Duodenal mucosa (tissue), 2 donors: ENCODE data around the gene HES5.

Source experiments
- H3K27ac ChIP-seq: one replicate; pipeline ENCODE4 v1.7.0; 2013; ENCODE audit warnings: low read depth, low read length
- H3K27me3 ChIP-seq, 2 donors: one replicate each; pipeline ENCODE4 v1.7.0; 2013; ENCODE audit warnings: low read length in 2 of 2, control low read depth in 1 of 2; ENCODE audit not compliant: insufficient read depth in 2 of 2, control insufficient read depth in 1 of 2
- H3K36me3 ChIP-seq, 2 donors: one replicate each; pipeline ENCODE4 v1.7.0; 2013; ENCODE audit warnings: low read length in 2 of 2, control low read depth in 1 of 2; ENCODE audit not compliant: insufficient read depth in 2 of 2, control insufficient read depth in 1 of 2
- H3K4me1 ChIP-seq, 2 donors: one replicate each; pipeline ENCODE4 v1.7.0; 2013; ENCODE audit warnings: low read length in 2 of 2, control low read depth in 1 of 2; ENCODE audit not compliant: insufficient read depth in 2 of 2, control insufficient read depth in 1 of 2
- H3K4me3 ChIP-seq, 2 donors: one replicate each; pipeline ENCODE4 v1.7.0; 2013; ENCODE audit warnings: low read length in 2 of 2, low read depth in 1 of 2
- H3K9ac ChIP-seq, 2 donors: one replicate each; pipeline ENCODE4 v1.7.0; 2013; ENCODE audit warnings: low read length in 2 of 2, low read depth in 1 of 2
- H3K9me3 ChIP-seq, 2 donors: one replicate each; pipeline ENCODE4 v1.7.0; 2013; ENCODE audit warnings: low read length in 2 of 2, control low read depth in 1 of 2; ENCODE audit not compliant: control insufficient read depth in 1 of 2

HES5 gene

GRCh38 chr1:2516124-2516523, 13.9 kb downstream of the HES5 start:
- Histone ChIP-seq H3K36me3 (peaks cover 52 to 95% of the 10 kb centered on the region in 2 donors), H3K4me3 (no peak overlapping the region), H3K27ac (no peak overlapping the region), H3K9ac (no peak overlapping the region), H3K27me3 (no peaks in the 10 kb centered on the region), H3K9me3 (no peaks in the 10 kb centered on the region), H3K4me1 (no peaks in the 10 kb centered on the region)

GRCh38 chr1:2515763-2516080, 14.3 kb downstream of the HES5 start:
- Histone ChIP-seq H3K4me3 (no peak overlapping the region), H3K4me1 (no peaks in the 10 kb centered on the region), H3K36me3 (peaks cover 54 to 94% of the 10 kb centered on the region in 2 donors), H3K9me3 (no peaks in the 10 kb centered on the region), H3K27me3 (no peaks in the 10 kb centered on the region), H3K9ac (no peak overlapping the region), H3K27ac (no peak overlapping the region)

- H3K36me3 ChIP-seq = peaks cover 57 to 94% of the 10 kb centered on the region in 2 donors
- H3K9me3 ChIP-seq = no peaks in the 10 kb centered on the region
- no peak overlapping the region for H3K27ac ChIP-seq
- no peak overlapping the region for H3K9ac ChIP-seq
- H3K27me3 ChIP-seq = no peaks in the 10 kb centered on the region
- no peak overlapping the region for H3K4me3 ChIP-seq
- H3K4me1 ChIP-seq = no peaks in the 10 kb centered on the region
Measured at GRCh38 chr1:2514863-2515762, 14.9 kb downstream of the HES5 start.

GRCh38 chr1:2513939-2514652, 16.0 kb downstream of the HES5 start:
- no peaks in the 10 kb centered on the region for H3K27me3 ChIP-seq
- no peak overlapping the region for H3K9ac ChIP-seq
- no peak overlapping the region for H3K27ac ChIP-seq
- no peak overlapping the region for H3K4me3 ChIP-seq
- peaks cover 60 to 95% of the 10 kb centered on the region in 2 donors for H3K36me3 ChIP-seq
- no peaks in the 10 kb centered on the region for H3K4me1 ChIP-seq
- H3K9me3 ChIP-seq = no peaks in the 10 kb centered on the region

- Histone ChIP-seq H3K4me1 (no peaks in the 10 kb centered on the region), H3K27ac (no peak overlapping the region), H3K36me3 (peaks cover 55 to 93% of the 10 kb centered on the region in 2 donors), H3K27me3 (no peaks in the 10 kb centered on the region), H3K9ac (no peak overlapping the region), H3K9me3 (no peaks in the 10 kb centered on the region), H3K4me3 (no peak overlapping the region)
Measured at GRCh38 chr1:2512862-2513421, 17.1 kb downstream of the HES5 start.

- Histone ChIP-seq H3K9me3 (no peaks in the 10 kb centered on the region), H3K4me1 (no peaks in the 10 kb centered on the region), H3K36me3 (peaks cover 48 to 76% of the 10 kb centered on the region in 2 donors), H3K4me3 (no peak overlapping the region), H3K27me3 (peaks cover 0 to 2% of the 10 kb centered on the region in 2 donors), H3K9ac (no peak overlapping the region), H3K27ac (no peak overlapping the region)
Measured at GRCh38 chr1:2510366-2511155, 19.5 kb downstream of the HES5 start.

GRCh38 chr1:2509589-2509988, 20.5 kb downstream of the HES5 start:
- Histone ChIP-seq H3K27me3 (peaks cover 0 to 6% of the 10 kb centered on the region in 2 donors), H3K9ac (no peak overlapping the region), H3K27ac (no peak overlapping the region), H3K4me3 (no peak overlapping the region), H3K9me3 (no peaks in the 10 kb centered on the region), H3K4me1 (no peaks in the 10 kb centered on the region), H3K36me3 (peaks cover 43 to 67% of the 10 kb centered on the region in 2 donors)

- Histone ChIP-seq H3K9ac (no peak overlapping the region), H3K27ac (no peak overlapping the region), H3K4me1 (no peaks in the 10 kb centered on the region), H3K9me3 (no peaks in the 10 kb centered on the region), H3K36me3 (peaks cover 39 to 61% of the 10 kb centered on the region in 2 donors), H3K27me3 (peaks cover 0 to 13% of the 10 kb centered on the region in 2 donors), H3K4me3 (no peak overlapping the region)
Measured at GRCh38 chr1:2508751-2509150, 21.3 kb downstream of the HES5 start.

- Histone ChIP-seq H3K36me3 (peaks cover 37 to 55% of the 10 kb centered on the region in 2 donors), H3K9me3 (no peaks in the 10 kb centered on the region), H3K4me3 (no peak overlapping the region), H3K4me1 (no peaks in the 10 kb centered on the region), H3K27ac (no peak overlapping the region), H3K9ac (no peak overlapping the region), H3K27me3 (peaks cover 0 to 13% of the 10 kb centered on the region in 2 donors)
Measured at GRCh38 chr1:2508180-2508579, 21.9 kb downstream of the HES5 start.
